ENCODE data around the gene ALKAL2. TPM values are rescaled to one million over a fixed set of nuclear protein-coding genes. Genes with fewer than 3 reads are reported as not detected.

Gene ALKAL2
- total RNA-seq, 1 donor from 2014 or later: 0.12 TPM

DNA sequence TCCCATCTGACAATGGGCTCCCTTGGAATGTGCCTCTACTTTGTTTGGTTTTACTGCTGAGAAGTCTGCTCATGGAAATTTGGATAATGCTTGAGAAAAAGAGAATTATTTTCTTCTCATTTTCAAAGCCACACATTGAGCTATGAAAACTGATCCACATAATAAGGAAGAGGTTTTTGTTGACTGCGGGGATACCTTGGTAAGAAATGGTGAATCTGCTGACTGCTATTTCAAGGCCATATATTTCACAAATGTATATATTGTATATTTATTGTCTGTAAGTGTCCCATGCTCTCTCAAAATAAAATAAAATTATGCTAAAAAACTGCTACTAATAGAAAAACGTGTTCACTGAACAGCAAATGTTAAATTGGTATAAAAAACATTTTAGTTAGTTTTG is 39.2 kb downstream of the ALKAL2 start:
- H3K4me3 ChIP-seq (ENCODE audit: low read depth, low read length): no peak overlapping the region
- DNase-seq (ENCODE audit: low read depth): no peak
- TF ChIP-seq, protein P1, sequence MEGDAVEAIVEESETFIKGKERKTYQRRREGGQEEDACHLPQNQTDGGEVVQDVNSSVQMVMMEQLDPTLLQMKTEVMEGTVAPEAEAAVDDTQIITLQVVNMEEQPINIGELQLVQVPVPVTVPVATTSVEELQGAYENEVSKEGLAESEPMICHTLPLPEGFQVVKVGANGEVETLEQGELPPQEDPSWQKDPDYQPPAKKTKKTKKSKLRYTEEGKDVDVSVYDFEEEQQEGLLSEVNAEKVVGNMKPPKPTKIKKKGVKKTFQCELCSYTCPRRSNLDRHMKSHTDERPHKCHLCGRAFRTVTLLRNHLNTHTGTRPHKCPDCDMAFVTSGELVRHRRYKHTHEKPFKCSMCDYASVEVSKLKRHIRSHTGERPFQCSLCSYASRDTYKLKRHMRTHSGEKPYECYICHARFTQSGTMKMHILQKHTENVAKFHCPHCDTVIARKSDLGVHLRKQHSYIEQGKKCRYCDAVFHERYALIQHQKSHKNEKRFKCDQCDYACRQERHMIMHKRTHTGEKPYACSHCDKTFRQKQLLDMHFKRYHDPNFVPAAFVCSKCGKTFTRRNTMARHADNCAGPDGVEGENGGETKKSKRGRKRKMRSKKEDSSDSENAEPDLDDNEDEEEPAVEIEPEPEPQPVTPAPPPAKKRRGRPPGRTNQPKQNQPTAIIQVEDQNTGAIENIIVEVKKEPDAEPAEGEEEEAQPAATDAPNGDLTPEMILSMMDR (conservative IDR thresholded peaks at IDR 0.05; ENCODE audit: low read depth, low read length): no peak

DNA sequence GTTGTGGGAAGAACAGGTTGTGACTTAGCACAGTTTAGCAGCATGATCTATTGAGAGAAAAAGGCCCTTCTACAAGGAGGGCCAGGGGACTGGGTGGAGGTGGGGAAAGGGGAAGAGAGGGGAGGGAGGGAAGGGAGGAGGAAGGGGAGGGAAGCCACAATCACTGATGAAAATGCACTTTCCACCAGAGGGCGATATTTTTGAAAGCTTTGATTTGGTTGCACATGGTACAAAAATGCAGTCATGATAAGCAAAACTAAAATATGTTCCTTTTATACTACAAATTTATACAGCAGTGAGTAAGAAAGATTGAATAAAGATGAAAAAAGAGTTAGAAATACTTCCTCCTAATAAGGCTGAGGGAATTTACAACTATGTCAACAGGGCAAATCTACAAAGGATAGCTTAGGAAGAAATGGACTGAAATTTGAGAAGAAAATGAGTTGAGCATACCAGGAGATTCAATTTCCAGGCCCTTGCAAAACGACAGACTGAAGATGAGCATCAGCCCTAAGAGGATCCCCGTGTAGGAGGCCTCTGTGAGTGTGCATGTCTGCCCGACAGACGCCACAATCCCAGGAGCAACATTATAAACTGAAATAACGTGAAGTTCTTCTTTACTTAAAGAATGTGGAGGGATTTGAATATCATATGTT is 41.3 kb downstream of the ALKAL2 start:
- TF ChIP-seq, protein P1 (conservative IDR thresholded peaks at IDR 0.05; ENCODE audit: low read depth, low read length): peak; percentile 68
- no peak overlapping the region for H3K4me3 ChIP-seq (ENCODE audit: low read depth, low read length)
- DNase-seq (ENCODE audit: low read depth): no peak

DNA sequence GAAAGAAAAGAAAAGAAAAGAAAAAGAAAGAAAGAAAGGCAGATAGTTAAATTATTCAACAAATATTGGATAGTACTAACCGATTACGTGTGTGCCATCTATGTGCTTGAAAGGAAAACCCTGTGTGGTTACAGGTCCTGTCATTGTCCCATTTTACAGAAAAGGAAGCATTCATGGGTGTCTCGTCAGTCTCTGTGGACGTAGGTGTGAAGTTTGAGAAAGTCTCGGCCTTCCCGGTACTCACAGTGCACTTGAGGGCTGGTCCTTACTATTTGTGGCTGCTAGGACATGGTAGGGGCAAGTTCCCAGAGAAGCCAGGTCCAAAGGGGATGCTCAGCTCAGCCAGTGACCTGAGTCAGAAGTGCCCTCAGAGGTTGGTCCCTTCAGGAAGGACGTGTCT is 43.3 kb downstream of the ALKAL2 start:
- TF ChIP-seq, protein P1 (conservative IDR thresholded peaks at IDR 0.05; ENCODE audit: low read depth, low read length): no peak
- no peak overlapping the region for H3K4me3 ChIP-seq (ENCODE audit: low read depth, low read length)
- DNase-seq (ENCODE audit: low read depth): no peak

DNA sequence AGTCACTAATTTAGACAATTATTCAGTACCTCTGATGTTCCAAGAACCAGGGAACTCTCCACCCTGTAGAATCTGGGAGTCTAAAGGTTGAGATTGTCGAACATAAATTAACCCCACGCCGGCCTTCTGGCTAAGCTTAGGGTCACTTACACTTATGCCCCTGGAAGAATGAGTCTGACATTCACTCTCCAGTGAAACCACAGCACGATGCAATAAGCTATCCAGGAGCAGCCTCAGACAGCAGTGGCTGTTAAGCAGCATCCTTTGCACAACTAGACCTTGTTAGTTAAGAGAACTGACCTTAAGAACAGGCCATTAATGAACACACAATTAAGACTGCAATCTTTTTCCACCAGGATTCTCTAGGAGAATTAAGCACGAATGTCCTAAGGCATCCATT is 49.0 kb downstream of the ALKAL2 start:
- TF ChIP-seq, protein P1 (conservative IDR thresholded peaks at IDR 0.05; ENCODE audit: low read depth, low read length): no peak
- DNase-seq (ENCODE audit: low read depth): no peak
- H3K4me3 ChIP-seq (ENCODE audit: low read depth, low read length): no peak overlapping the region

DNA sequence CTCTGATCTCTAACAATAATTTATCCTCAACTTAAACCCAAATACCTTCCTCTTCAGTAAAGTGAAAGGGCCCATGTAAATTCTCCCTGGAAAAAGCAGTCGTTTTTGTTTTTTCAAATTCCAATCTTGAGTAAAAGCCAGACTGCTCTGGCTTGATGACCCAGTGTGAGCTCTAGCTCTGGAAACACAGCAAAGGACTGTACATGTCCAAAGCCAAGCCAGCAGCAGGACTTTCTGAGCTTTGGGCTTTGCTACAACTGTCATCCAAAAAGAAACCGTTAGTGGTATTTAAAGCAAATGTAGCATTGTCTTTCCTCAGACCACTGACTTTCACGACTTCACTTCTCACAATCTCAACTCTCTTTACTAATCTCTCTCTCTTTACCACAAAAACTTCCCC is 49.5 kb downstream of the ALKAL2 start:
- H3K4me3 ChIP-seq (ENCODE audit: low read depth, low read length): no peak overlapping the region
- TF ChIP-seq, protein P1 (conservative IDR thresholded peaks at IDR 0.05; ENCODE audit: low read depth, low read length): no peak
- no peak for DNase-seq (ENCODE audit: low read depth)

DNA sequence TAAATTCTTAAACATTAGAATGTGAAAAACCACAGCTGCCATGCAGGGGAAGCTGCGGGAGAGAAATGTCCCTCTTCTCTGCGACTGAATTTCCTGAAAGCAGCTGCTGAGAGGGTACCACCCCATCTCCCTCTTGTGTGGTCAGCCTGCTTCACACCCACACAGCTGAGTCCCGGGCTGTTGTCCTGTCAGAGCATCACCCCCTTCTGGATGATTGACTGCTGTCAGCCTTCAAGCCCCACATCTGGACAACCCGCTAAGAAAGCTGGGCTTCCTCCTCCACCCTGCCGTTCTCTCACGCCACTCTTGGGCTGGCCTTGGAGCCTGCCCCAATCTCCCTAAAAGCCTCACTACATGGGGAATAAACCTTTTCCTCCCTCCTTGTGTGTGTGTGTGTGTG is 50.0 kb downstream of the ALKAL2 start:
- H3K4me3 ChIP-seq (ENCODE audit: low read depth, low read length): no peak overlapping the region
- TF ChIP-seq, protein P1 (conservative IDR thresholded peaks at IDR 0.05; ENCODE audit: low read depth, low read length): no peak
- no peak for DNase-seq (ENCODE audit: low read depth)

DNA sequence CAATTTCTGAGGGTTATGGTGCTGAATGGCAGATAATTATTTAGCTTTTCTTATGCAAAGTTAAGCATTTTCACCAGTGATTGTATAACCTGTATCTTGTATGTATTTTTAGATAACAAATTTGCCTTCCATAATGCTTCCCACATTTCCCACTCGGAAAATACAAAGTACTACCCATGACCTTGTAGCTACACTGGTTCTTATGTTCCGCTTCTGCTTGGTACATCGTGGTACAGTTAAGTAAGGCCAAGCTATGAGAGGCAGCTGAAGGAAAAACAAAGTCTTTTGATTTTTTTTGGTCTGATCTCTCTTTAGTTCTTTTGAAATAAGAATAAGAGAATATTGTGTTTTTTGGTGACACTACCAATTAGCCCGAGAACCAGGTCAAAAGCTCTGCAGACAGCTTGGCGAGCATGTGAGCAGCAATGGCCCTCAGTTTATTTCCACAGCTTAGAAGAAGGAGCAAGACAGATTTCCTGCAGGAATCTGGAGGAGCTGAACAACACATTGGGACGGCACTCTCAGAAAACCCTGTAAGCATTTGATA is 50.8 kb downstream of the ALKAL2 start:
- no peak for DNase-seq (ENCODE audit: low read depth)
- TF ChIP-seq, protein P1 (conservative IDR thresholded peaks at IDR 0.05; ENCODE audit: low read depth, low read length): no peak
- H3K4me3 ChIP-seq (ENCODE audit: low read depth, low read length): no peak overlapping the region

Data from epithelial cell of proximal tubule (primary cell).